MCF 10A (cell line): Measurements from ENCODE around the gene TPSB2. TPM values are rescaled to one million over a fixed set of nuclear protein-coding genes. Genes with fewer than 3 reads are reported as not detected.

Experiments
- BruUV-seq: library from RNA; stranded (reverse); fragments of 400-500 nt; replicated peaks from 2 replicates; lab custom pipeline; 2021; lab: Mats Ljungman, UMichigan
- CTCF ChIA-PET: fragments of 300-600 bp; sonication (Branson Sonifier 250); formaldehyde crosslinking; extraction: SDS; loops from one replicate; lab custom pipeline; 2021; ENCODE audit warnings: antibody characterized with exemption, inconsistent platforms; lab: Yijun Ruan, JAX
- POLR2A ChIA-PET: fragments of 300-600, 350-650 bp; sonication (Branson Sonifier 250); formaldehyde crosslinking; extraction: SDS; loops from one replicate; lab custom pipeline; 2020; ENCODE audit warnings: antibody characterized with exemption, inconsistent platforms; lab: Yijun Ruan, JAX
- DNase-seq: peaks from one replicate; pipeline ENCODE4 v3.0.0-alpha.2; 2018; ENCODE audit not compliant: unreplicated experiment
- H3K27ac Mint-ChIP-seq: one replicate; pipeline ENCODE4 v1.8.0; 2022; ENCODE audit warnings: mild to moderate bottlenecking, low read depth, mixed read lengths; ENCODE audit not compliant: unreplicated experiment
- H3K27me3 Mint-ChIP-seq: one replicate; pipeline ENCODE4 v1.8.0; 2022; ENCODE audit warnings: mixed read lengths; ENCODE audit not compliant: insufficient read depth, unreplicated experiment
- H3K36me3 Mint-ChIP-seq: one replicate; pipeline ENCODE4 v1.8.0; 2022; ENCODE audit warnings: mild to moderate bottlenecking, moderate library complexity, mixed read lengths; ENCODE audit not compliant: insufficient read depth, unreplicated experiment
- H3K4me1 Mint-ChIP-seq: one replicate; pipeline ENCODE4 v1.8.0; 2022; ENCODE audit warnings: mixed read lengths; ENCODE audit not compliant: insufficient read depth, unreplicated experiment
- H3K4me3 Mint-ChIP-seq: one replicate; pipeline ENCODE4 v1.8.0; 2022; ENCODE audit warnings: mild to moderate bottlenecking, moderate library complexity, mixed read lengths; ENCODE audit not compliant: unreplicated experiment
- H3K9me3 Mint-ChIP-seq: one replicate; pipeline ENCODE4 v1.8.0; 2022; ENCODE audit warnings: mixed read lengths; ENCODE audit not compliant: unreplicated experiment
- CTCF ChIP-seq: fragments of 200-600 bp; IDR thresholded peaks from one replicate; pipeline ENCODE4 v1.8.0; 2022; ENCODE audit warnings: antibody characterized with exemption, mild to moderate bottlenecking; ENCODE audit not compliant: unreplicated experiment
- intact Hi-C: fragments of 100-400 bp; cut with micrococcal nuclease; formaldehyde crosslinking; loops from 2 replicates; pipeline ENCODE4 v1.14.1; 2022
- total RNA-seq: library from RNA; stranded (reverse); gene quantifications from 2 replicates; pipeline ENCODE4 v1.2.3, GENCODE V29; 2022

TPSB2 gene
- total RNA-seq, 1 experiment from 2014 or later, result not detected

- Mint-ChIP-seq H3K9me3 (no peaks in the 10 kb centered on the region), H3K4me3 (no peak overlapping the region), H3K4me1 (no peaks in the 10 kb centered on the region), H3K36me3 (no peaks in the 10 kb centered on the region), H3K27ac (no peak overlapping the region), H3K27me3 (no peaks in the 10 kb centered on the region)
- BruUV-seq, result no TSS peak
- CTCF ChIA-PET, result interaction anchor here (0.6 kb wide), 1 partner anchor 10 kb away, joined by 3 read pairs; no protein-coding TSS in a partner anchor
- TF ChIP-seq CTCF, result no peak
- intact Hi-C loops, result no loop called here
- DNase-seq, result no peak
- POLR2A ChIA-PET, result no interaction called here
Measured at GRCh38 chr16:1182950-1183907, 46.8 kb downstream of the TPSB2 start.

GRCh38 chr16:1182316-1182671 lies 47.7 kb downstream of the TPSB2 start:
- H3K27ac Mint-ChIP-seq, result no peak overlapping the region
- no peak for DNase-seq
- POLR2A ChIA-PET, result no interaction called here

GRCh38 chr16:1181404-1182315 lies 48.3 kb downstream of the TPSB2 start:
- no peaks in the 10 kb centered on the region for H3K4me1 Mint-ChIP-seq
- intact Hi-C loops, result no loop called here
- H3K9me3 Mint-ChIP-seq, result no peaks in the 10 kb centered on the region
- no TSS peak for BruUV-seq
- no peaks in the 10 kb centered on the region for H3K36me3 Mint-ChIP-seq
- TF ChIP-seq CTCF, result no peak
- no peak overlapping the region for H3K4me3 Mint-ChIP-seq
- no peak for DNase-seq
- no peaks in the 10 kb centered on the region for H3K27me3 Mint-ChIP-seq
- no peak overlapping the region for H3K27ac Mint-ChIP-seq
- ChIA-PET POLR2A (no interaction called here), CTCF (no interaction called here)

More at GRCh38 chr16:1182316-1182671, 47.7 kb downstream of the TPSB2 start:
- no peaks in the 10 kb centered on the region for H3K4me1 Mint-ChIP-seq
- intact Hi-C loops, result no loop called here
- H3K9me3 Mint-ChIP-seq, result no peaks in the 10 kb centered on the region
- H3K4me3 Mint-ChIP-seq, result no peak overlapping the region
- no TSS peak for BruUV-seq
- CTCF ChIA-PET, result no interaction called here
- H3K36me3 Mint-ChIP-seq, result no peaks in the 10 kb centered on the region
- TF ChIP-seq CTCF, result no peak
- no peaks in the 10 kb centered on the region for H3K27me3 Mint-ChIP-seq
